OCI-LY3 (cell line): ENCODE data around the gene TLR3.

Experiments used
- CTCF ChIP-seq: fragments of 200-600, 300-600 bp; sonication (generic); IDR thresholded peaks from 2 replicates; pipeline ENCODE4 v1.5.1; 2014; ENCODE audit warnings: antibody characterized with exemption, low read length, low read depth
- EZH2phosphoT487 ChIP-seq: fragments of 200-600 bp; shearing (Covaris generic); IDR thresholded peaks from 2 replicates; pipeline ENCODE4 v1.6.1; 2018; ENCODE audit warnings: antibody characterized with exemption, mixed run types, low read depth

GRCh38 chr4:186116697-186117096 lies 47.7 kb downstream of the TLR3 start:
- TF ChIP-seq CTCF, result no peak
- no peak for TF ChIP-seq EZH2phosphoT487
